Stomach smooth muscle (tissue), 2 donors: ENCODE measurements around the gene TLE1.
A peak's percentile ranks its signal among the peaks of the same experiment; 100 is the strongest.

Experiments
- H3K27ac ChIP-seq: one replicate; pipeline ENCODE4 v1.7.0; 2013; ENCODE audit warnings: mild to moderate bottlenecking, low read length, inconsistent platforms
- H3K27me3 ChIP-seq, 2 donors: one replicate each; pipeline ENCODE4 v1.7.0; 2013; ENCODE audit warnings: low read length in 2 of 2; ENCODE audit not compliant: insufficient read depth in 2 of 2, control insufficient read depth in 1 of 2
- H3K36me3 ChIP-seq, 2 donors: one replicate each; pipeline ENCODE4 v1.7.0; 2013; ENCODE audit warnings: low read length in 2 of 2; ENCODE audit not compliant: control insufficient read depth in 2 of 2, insufficient read depth in 2 of 2
- H3K4me1 ChIP-seq: one replicate; pipeline ENCODE4 v1.7.0; 2013; ENCODE audit warnings: low read length; ENCODE audit not compliant: control insufficient read depth, insufficient read depth
- H3K4me3 ChIP-seq, 2 donors: one replicate each; pipeline ENCODE4 v1.7.0; 2013; ENCODE audit warnings: low read length in 2 of 2
- H3K9ac ChIP-seq, 2 donors: one replicate each; pipeline ENCODE4 v1.7.0; 2013; ENCODE audit warnings: low read length in 2 of 2, mild to moderate bottlenecking in 1 of 2
- H3K9me3 ChIP-seq, 2 donors: one replicate each; pipeline ENCODE4 v1.7.0; 2013; ENCODE audit warnings: low read length in 2 of 2; ENCODE audit not compliant: control insufficient read depth in 2 of 2
- donor health status: healthy.
- donor health status: Pancreatic carcinoma.

Gene TLE1

DNA sequence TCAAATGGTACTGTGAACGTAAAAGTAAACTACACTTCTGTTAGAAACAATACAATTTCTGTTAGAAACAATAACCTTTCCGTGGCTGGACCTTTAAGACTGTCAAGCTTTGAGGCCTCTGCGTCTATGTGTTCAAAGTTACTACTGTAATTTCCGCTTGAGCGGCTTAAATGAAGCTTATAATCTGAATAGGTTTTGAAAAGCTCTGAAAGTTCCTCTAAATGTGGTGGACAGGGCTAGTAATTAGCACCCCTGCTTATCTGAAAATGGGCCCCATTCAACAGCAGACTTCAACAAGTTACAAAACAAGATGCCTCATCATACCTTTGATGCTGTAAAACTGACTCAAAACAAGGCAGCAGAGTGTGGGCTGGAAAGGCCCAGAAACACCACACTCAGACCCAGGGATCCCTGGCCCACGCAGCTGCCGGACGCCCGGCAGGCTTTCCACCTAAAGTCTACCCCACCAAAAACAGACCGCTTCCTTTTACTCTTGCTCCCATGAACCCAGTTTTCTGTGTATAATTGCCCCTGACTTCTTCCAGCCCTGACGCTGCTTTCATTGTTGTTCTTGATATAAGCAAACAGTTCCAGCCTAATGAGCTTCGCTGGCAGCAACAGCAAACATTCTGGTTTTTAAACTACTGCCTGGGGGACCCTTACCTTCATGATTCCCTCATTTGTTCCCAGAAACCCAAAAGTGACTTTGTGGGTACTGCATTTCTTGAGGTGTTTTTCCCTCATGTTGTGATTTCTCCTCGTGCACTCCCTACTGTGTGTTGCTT is 66.7 kb downstream of the TLE1 start:
- H3K9ac ChIP-seq: no peak overlapping the region
- peaks cover 3 to 13% of the 10 kb centered on the region in 2 donors for H3K36me3 ChIP-seq
- H3K4me1 ChIP-seq: peaks cover 10% of the 10 kb centered on the region
- H3K27me3 ChIP-seq: no peaks in the 10 kb centered on the region
- H3K4me3 ChIP-seq: no peak overlapping the region
- no peaks in the 10 kb centered on the region for H3K9me3 ChIP-seq
- H3K27ac ChIP-seq: no peak overlapping the region

DNA sequence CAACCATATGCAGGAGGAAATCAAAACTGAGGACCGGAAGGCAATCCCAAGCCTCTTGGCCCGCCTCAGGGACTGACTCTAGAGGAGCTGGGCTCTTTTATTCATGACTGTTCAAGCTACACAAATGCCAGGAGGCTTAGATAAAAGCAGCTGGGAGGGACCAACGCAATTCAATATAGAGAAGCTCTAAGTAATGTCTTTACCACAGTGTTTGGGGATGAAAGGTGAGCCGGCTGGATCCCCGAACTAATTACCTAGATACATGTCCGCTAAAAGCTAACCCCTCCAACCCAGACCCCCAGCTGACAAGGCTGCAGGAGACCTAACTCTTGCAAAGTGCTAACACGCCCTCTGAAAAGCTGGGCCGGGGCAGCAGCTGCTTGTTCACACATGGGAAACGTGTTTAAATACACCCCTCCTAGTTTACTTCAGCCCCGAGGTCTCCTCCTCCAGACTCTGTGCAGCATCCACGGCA is 67.5 kb downstream of the TLE1 start:
- Histone ChIP-seq H3K36me3 (peaks cover 3 to 13% of the 10 kb centered on the region in 2 donors), H3K9me3 (no peaks in the 10 kb centered on the region), H3K27me3 (no peaks in the 10 kb centered on the region), H3K9ac (no peak overlapping the region), H3K4me1 (peaks cover 10% of the 10 kb centered on the region), H3K27ac (peak overlapping the region; percentile 18), H3K4me3 (no peak overlapping the region)

DNA sequence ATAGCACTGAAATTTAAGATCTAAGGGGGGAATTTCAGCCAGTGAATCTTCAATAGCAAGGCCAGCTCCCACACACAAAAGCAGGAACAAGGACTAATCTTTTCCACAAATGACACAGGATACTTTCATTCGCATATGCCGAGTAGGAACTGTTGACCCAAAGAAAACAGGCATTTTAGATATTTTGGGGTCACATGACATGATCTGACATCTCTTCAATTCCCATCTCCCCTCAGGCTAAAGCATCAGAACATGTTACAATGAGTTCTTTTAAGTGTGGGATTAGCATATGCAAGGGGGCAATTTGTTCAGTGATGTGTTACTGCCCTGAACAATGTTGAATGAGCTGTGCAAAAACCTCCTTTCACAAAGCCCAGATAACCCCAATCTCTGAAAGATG is 68.2 kb downstream of the TLE1 start:
- Histone ChIP-seq H3K9ac (no peak overlapping the region), H3K4me1 (peaks cover 10% of the 10 kb centered on the region), H3K27ac (no peak overlapping the region)

DNA sequence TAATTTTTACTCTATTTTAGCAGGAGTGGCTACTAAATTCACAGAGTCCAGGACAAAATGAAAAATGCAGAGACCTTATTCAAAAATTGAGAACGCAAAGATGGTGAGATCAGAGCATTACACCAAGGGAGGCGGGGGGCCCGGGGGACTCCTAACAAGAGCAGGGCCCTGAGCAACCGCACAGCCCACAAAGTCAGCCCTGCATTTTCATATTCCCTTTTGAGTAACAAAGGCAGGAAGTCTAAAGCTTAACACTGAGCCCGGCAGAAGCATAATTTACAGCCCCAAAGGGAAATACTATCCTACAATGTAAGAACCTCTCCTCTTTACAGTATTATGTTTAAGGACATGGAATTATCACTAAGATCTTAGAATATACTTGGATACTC is 69.4 kb downstream of the TLE1 start:
- no peak overlapping the region for H3K9ac ChIP-seq
- H3K9me3 ChIP-seq: no peaks in the 10 kb centered on the region
- H3K27ac ChIP-seq: no peak overlapping the region
- H3K27me3 ChIP-seq: no peaks in the 10 kb centered on the region
- H3K4me3 ChIP-seq: no peak overlapping the region
- peaks cover 3 to 15% of the 10 kb centered on the region in 2 donors for H3K36me3 ChIP-seq
- peaks cover 10% of the 10 kb centered on the region for H3K4me1 ChIP-seq

More for the DNA sequence above, 68.2 kb downstream of the TLE1 start:
- Histone ChIP-seq H3K4me3 (no peak overlapping the region), H3K36me3 (peaks cover 3 to 13% of the 10 kb centered on the region in 2 donors), H3K27me3 (no peaks in the 10 kb centered on the region), H3K9me3 (no peaks in the 10 kb centered on the region)

DNA sequence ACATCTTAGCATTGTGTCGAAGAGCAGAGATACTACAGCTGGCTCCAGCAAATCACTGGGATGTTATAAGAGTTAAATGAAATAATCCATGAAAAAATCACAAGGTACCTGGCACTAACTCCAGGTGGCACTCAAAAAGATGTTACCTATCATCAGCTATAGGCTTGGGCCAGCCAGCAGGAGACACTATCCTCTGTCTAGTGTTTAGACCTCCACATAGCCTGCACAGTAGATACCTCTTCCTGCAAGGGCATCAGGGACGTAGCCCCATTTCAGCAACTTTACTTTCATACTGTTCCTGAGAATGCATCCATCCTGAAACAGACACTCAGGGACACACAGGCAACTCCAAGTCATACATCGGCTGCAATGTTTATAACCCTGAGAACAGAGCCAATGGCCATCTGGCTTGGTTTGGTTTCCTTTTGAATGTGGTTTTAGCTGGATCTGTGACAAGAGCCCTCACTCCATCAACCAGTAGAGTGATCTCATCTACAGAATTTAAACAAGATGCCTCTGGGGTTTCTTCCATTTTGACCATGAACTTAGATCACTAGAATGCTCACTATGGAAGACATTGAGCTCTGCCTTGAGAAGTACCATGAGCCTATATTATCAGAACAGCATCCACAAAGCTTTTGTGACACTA is 69.9 kb downstream of the TLE1 start:
- peaks cover 3 to 18% of the 10 kb centered on the region in 2 donors for H3K36me3 ChIP-seq
- H3K27ac ChIP-seq: peak overlapping the region; percentile 37
- H3K9me3 ChIP-seq: no peaks in the 10 kb centered on the region
- H3K9ac ChIP-seq: no peak overlapping the region
- H3K27me3 ChIP-seq: no peaks in the 10 kb centered on the region
- no peak overlapping the region for H3K4me3 ChIP-seq
- peaks cover 10% of the 10 kb centered on the region for H3K4me1 ChIP-seq

DNA sequence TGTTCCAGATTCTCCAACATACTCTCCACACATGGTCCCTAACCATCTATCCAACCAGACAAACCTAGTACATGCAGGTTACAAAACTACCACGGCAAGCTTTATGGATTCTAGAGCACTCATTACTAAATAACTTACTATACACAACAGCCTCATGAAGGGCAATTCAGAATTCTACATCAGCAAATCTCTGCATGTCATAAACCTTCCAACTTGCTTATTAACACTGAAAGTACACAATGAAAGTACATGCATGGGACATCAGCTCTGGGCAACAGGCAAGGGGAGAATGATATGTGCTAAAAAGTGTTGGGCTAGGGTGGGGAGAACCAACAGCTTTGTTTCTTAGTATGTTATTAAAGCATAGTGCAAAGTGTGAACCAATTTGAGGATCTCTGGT is 70.4 kb downstream of the TLE1 start:
- H3K4me3 ChIP-seq: no peak overlapping the region
- peaks cover 13% of the 10 kb centered on the region for H3K4me1 ChIP-seq
- H3K9ac ChIP-seq: no peak overlapping the region
- no peak overlapping the region for H3K27ac ChIP-seq
- no peaks in the 10 kb centered on the region for H3K27me3 ChIP-seq
- peaks cover 3 to 20% of the 10 kb centered on the region in 2 donors for H3K36me3 ChIP-seq
- no peaks in the 10 kb centered on the region for H3K9me3 ChIP-seq

DNA sequence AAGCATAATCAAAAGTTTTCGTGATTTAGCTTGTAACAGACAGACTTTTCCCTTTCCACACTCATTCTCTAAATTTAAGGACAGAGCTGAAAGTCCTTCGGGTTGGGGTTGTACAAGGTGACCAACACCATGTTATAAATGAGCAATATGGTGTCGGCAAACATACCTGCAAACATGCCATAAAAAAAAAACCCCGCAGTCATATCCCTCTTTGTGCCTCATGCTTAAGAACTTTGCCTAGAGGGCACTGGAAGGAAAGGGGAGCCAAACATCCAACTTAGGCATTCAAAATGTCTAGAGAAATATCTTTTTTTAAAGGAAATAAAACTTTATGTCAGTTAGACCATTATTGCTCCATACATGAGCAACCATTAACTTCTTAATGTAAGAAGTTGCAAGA is 73.2 kb downstream of the TLE1 start:
- Histone ChIP-seq H3K9me3 (no peaks in the 10 kb centered on the region), H3K27ac (no peak overlapping the region), H3K36me3 (peaks cover 3 to 20% of the 10 kb centered on the region in 2 donors)

DNA sequence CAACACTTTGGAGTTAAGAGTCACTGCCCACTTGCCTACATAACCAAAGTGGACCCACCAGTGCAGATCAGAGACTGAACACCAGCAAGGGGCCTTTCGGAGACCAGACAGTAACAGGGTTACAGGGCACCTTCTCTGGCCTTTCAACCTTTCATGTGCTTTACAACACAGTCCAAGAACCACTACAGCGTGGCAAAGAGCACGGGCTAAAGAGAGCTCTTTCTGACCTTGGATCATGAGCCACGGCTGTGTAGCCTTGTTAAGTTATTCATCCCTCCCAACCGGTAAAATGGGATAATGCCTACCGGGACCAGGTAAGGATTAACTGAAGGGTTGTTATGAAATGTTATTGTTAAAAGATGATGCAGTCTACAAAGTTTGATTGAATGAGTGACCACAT is 75.0 kb downstream of the TLE1 start:
- Histone ChIP-seq H3K4me1 (peaks cover 33% of the 10 kb centered on the region), H3K4me3 (no peak overlapping the region), H3K36me3 (peaks cover 7 to 25% of the 10 kb centered on the region in 2 donors), H3K9ac (no peak overlapping the region), H3K9me3 (no peaks in the 10 kb centered on the region), H3K27ac (peak overlapping the region; percentile 85), H3K27me3 (no peaks in the 10 kb centered on the region)

More for the DNA sequence above, 73.2 kb downstream of the TLE1 start:
- Histone ChIP-seq H3K9ac (no peak overlapping the region), H3K27me3 (no peaks in the 10 kb centered on the region), H3K4me3 (no peak overlapping the region), H3K4me1 (peaks cover 26% of the 10 kb centered on the region)

DNA sequence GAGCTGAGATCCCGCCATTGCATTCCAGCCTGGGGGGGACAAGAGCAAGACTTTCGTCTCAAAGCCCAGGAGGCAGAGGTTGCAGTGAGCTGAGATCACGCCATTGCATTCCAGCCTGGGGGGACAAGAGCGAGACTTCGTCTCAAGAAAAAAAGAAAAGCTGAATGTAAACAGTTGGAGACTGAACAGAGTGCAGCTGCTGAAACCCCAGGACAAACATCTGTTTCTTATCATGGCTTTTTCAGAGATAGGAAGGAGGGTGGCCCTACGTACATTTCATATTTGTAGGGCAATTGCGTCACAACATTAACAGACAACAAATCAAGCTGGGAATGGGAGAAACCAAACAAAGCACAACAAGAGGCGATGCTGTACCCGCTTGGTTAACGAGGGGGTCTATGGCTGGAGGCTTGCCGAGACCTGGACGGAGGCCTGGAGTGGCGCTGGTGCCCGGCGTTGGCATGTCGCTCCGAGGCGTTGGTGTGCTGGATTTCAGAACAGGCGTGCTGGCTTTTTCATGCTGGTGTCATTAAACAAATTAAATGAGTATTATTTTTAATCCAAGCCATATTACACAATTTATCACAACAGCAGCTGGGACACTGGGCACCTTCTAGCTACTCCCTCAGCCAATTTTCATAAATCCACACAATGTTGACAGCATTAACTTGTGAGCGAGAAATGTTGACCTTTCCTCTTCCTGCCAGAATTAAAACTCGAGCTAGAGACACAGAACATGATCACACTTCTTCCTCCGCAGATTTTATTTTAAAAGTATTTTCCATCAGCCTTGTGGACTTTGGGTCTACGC is 76.1 kb downstream of the TLE1 start:
- peak overlapping the region; percentile 85 for H3K27ac ChIP-seq
- H3K9ac ChIP-seq: peak overlapping the region; percentile 43 to 58
- H3K36me3 ChIP-seq: peaks cover 7 to 22% of the 10 kb centered on the region in 2 donors
- H3K4me1 ChIP-seq: peaks cover 32% of the 10 kb centered on the region
- H3K9me3 ChIP-seq: no peaks in the 10 kb centered on the region
- peak overlapping the region; percentile 47 to 63 for H3K4me3 ChIP-seq
- no peaks in the 10 kb centered on the region for H3K27me3 ChIP-seq

DNA sequence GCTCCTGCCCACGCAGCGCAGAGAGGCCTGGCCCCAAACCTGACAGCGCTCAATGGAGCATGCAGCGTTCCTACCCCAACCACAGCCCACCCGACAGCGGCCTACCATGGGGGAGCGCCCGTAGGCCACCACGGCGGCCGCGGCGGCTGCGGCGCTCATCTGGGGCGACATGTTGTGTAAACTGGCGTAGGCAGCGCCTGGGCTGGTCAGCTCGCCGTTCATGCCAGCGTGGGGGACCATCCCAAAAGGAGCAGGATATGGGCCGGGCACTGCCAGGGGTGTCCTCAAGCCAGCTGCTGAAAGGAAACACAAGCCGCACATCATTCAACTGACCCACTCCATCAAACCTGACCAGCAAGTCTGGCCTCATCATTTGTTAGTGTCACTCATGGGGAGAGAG is 77.7 kb downstream of the TLE1 start:
- Histone ChIP-seq H3K27me3 (no peaks in the 10 kb centered on the region), H3K27ac (peak overlapping the region; percentile 85), H3K9me3 (no peaks in the 10 kb centered on the region), H3K36me3 (peaks cover 14 to 28% of the 10 kb centered on the region in 2 donors), H3K9ac (no peak overlapping the region), H3K4me1 (peaks cover 32% of the 10 kb centered on the region), H3K4me3 (no peak overlapping the region)
